ENCODE measurements around the gene SLC8A2.
A peak's percentile ranks its signal among the peaks of the same experiment; 100 is the strongest.

The SLC8A2 gene

GRCh38 chr19:47509170-47509847, 37.6 kb upstream of the SLC8A2 start:
- no peaks in the 10 kb centered on the region for H3K9me3 ChIP-seq (ENCODE audit: insufficient read depth, low read length)
- H3K36me3 ChIP-seq (ENCODE audit: insufficient read depth, insufficient read length, low read length) = peaks cover 28% of the 10 kb centered on the region
- H3K4me1 ChIP-seq (ENCODE audit: insufficient read depth, insufficient read length) = peaks cover 14% of the 10 kb centered on the region
- no peak for DNase-seq (ENCODE audit: low read depth, low spot score)
- H3K9ac ChIP-seq (ENCODE audit: insufficient read length, low read depth) = no peak overlapping the region
- TF ChIP-seq YY1 (IDR thresholded peaks at IDR 0.05; ENCODE audit: insufficient read depth, insufficient read length) (no peak), SUZ12 (IDR thresholded peaks at IDR 0.05; ENCODE audit: extremely low read depth, insufficient read depth, insufficient read length) (no peak), ZNF274 (IDR thresholded peaks at IDR 0.05; ENCODE audit: low read depth, low read length) (no peak)
- no peaks in the 10 kb centered on the region for H3K27me3 ChIP-seq (ENCODE audit: insufficient read depth, insufficient read length)
- no peak overlapping the region for H3K4me3 ChIP-seq (ENCODE audit: insufficient read length, low read depth)

GRCh38 chr19:47508721-47509120, 37.0 kb upstream of the SLC8A2 start:
- no peak for DNase-seq (ENCODE audit: low read depth, low spot score)
- Histone ChIP-seq H3K9me3 (ENCODE audit: insufficient read depth, low read length) (no peaks in the 10 kb centered on the region), H3K4me1 (ENCODE audit: insufficient read depth, insufficient read length) (peaks cover 14% of the 10 kb centered on the region), H3K27me3 (ENCODE audit: insufficient read depth, insufficient read length) (no peaks in the 10 kb centered on the region), H3K4me3 (ENCODE audit: insufficient read length, low read depth) (no peak overlapping the region), H3K36me3 (ENCODE audit: insufficient read depth, insufficient read length, low read length) (peaks cover 31% of the 10 kb centered on the region), H3K9ac (ENCODE audit: insufficient read length, low read depth) (no peak overlapping the region)
- TF ChIP-seq YY1 (IDR thresholded peaks at IDR 0.05; ENCODE audit: insufficient read depth, insufficient read length) = no peak
- no peak for TF ChIP-seq ZNF274 (IDR thresholded peaks at IDR 0.05; ENCODE audit: low read depth, low read length)
- no peak for TF ChIP-seq SUZ12 (IDR thresholded peaks at IDR 0.05; ENCODE audit: extremely low read depth, insufficient read depth, insufficient read length)

- no peaks in the 10 kb centered on the region for H3K9me3 ChIP-seq (ENCODE audit: insufficient read depth, low read length)
- H3K4me1 ChIP-seq (ENCODE audit: insufficient read depth, insufficient read length) = peaks cover 14% of the 10 kb centered on the region
- peaks cover 38% of the 10 kb centered on the region for H3K36me3 ChIP-seq (ENCODE audit: insufficient read depth, insufficient read length, low read length)
- no peak for DNase-seq (ENCODE audit: low read depth, low spot score)
- H3K27me3 ChIP-seq (ENCODE audit: insufficient read depth, insufficient read length) = no peaks in the 10 kb centered on the region
- TF ChIP-seq YY1 (IDR thresholded peaks at IDR 0.05; ENCODE audit: insufficient read depth, insufficient read length) = no peak
- TF ChIP-seq ZNF274 (IDR thresholded peaks at IDR 0.05; ENCODE audit: low read depth, low read length) = no peak
- TF ChIP-seq SUZ12 (IDR thresholded peaks at IDR 0.05; ENCODE audit: extremely low read depth, insufficient read depth, insufficient read length) = no peak
- peak overlapping the region; percentile 61 for H3K9ac ChIP-seq (ENCODE audit: insufficient read length, low read depth)
- H3K4me3 ChIP-seq (ENCODE audit: insufficient read length, low read depth) = no peak overlapping the region
Observed at GRCh38 chr19:47507924-47508553, 36.3 kb upstream of the SLC8A2 start.

- TF ChIP-seq ZNF274 (IDR thresholded peaks at IDR 0.05; ENCODE audit: low read depth, low read length) (no peak), YY1 (IDR thresholded peaks at IDR 0.05; ENCODE audit: insufficient read depth, insufficient read length) (no peak), SUZ12 (IDR thresholded peaks at IDR 0.05; ENCODE audit: extremely low read depth, insufficient read depth, insufficient read length) (no peak)
- Histone ChIP-seq H3K4me1 (ENCODE audit: insufficient read depth, insufficient read length) (peaks cover 14% of the 10 kb centered on the region), H3K9ac (ENCODE audit: insufficient read length, low read depth) (peak overlapping the region; percentile 61), H3K9me3 (ENCODE audit: insufficient read depth, low read length) (no peaks in the 10 kb centered on the region), H3K36me3 (ENCODE audit: insufficient read depth, insufficient read length, low read length) (peaks cover 42% of the 10 kb centered on the region), H3K4me3 (ENCODE audit: insufficient read length, low read depth) (no peak overlapping the region), H3K27me3 (ENCODE audit: insufficient read depth, insufficient read length) (no peaks in the 10 kb centered on the region)
- DNase-seq (ENCODE audit: low read depth, low spot score) = no peak
Observed at GRCh38 chr19:47507012-47507411, 35.3 kb upstream of the SLC8A2 start.

DNA sequence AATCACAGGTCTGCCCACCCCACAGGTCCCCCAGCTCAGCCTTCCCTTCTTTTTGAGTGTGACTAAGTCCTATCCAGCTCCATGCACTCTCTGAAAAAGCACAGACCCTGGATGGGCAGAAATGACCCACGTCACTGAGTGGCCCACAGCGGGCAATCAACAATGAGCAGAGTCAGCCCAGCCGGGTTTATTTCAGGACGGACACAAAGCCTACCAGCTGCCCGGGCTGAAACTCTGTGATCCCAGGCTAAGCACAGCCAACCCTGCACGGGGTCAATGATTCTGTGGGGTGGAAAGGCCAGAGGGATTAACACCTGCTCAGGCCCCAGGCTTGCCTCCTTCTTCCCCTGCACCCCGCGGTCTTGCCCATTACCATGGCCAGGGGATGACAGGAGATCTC, 34.8 kb upstream of the SLC8A2 start:
- no peak for TF ChIP-seq ZNF274 (IDR thresholded peaks at IDR 0.05; ENCODE audit: low read depth, low read length)
- TF ChIP-seq SUZ12 (IDR thresholded peaks at IDR 0.05; ENCODE audit: extremely low read depth, insufficient read depth, insufficient read length) = no peak
- no peak for TF ChIP-seq YY1 (IDR thresholded peaks at IDR 0.05; ENCODE audit: insufficient read depth, insufficient read length)
- DNase-seq (ENCODE audit: low read depth, low spot score) = no peak
- H3K4me1 ChIP-seq (ENCODE audit: insufficient read depth, insufficient read length) = peaks cover 14% of the 10 kb centered on the region
- H3K36me3 ChIP-seq (ENCODE audit: insufficient read depth, insufficient read length, low read length) = peaks cover 41% of the 10 kb centered on the region
- H3K9ac ChIP-seq (ENCODE audit: insufficient read length, low read depth) = no peak overlapping the region
- H3K9me3 ChIP-seq (ENCODE audit: insufficient read depth, low read length) = no peaks in the 10 kb centered on the region
- H3K27me3 ChIP-seq (ENCODE audit: insufficient read depth, insufficient read length) = no peaks in the 10 kb centered on the region
- H3K4me3 ChIP-seq (ENCODE audit: insufficient read length, low read depth) = no peak overlapping the region

DNA sequence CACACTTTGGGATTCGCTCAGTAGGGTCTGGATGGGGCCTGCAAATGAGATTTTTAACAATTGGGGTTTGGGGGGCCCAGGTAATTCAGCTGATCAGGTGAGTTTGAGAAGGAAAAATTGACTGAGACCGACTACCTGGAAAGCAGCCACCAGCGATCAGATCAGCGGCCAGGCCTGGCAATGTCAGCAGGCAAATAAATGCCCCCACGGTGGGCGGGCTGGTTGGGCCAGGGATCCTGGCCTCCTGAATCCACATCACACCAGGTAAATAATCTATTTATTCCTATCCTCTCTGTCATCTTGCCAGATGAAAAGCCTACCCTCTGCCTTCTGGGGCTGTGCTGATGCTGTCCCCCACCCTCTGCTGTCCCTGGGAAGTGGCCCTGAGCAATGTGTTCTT, 33.8 kb upstream of the SLC8A2 start:
- Histone ChIP-seq H3K27me3 (ENCODE audit: insufficient read depth, insufficient read length) (no peaks in the 10 kb centered on the region), H3K9me3 (ENCODE audit: insufficient read depth, low read length) (no peaks in the 10 kb centered on the region), H3K4me1 (ENCODE audit: insufficient read depth, insufficient read length) (peaks cover 14% of the 10 kb centered on the region), H3K36me3 (ENCODE audit: insufficient read depth, insufficient read length, low read length) (peaks cover 51% of the 10 kb centered on the region), H3K4me3 (ENCODE audit: insufficient read length, low read depth) (no peak overlapping the region), H3K9ac (ENCODE audit: insufficient read length, low read depth) (no peak overlapping the region)
- DNase-seq (ENCODE audit: low read depth, low spot score) = no peak
- TF ChIP-seq YY1 (IDR thresholded peaks at IDR 0.05; ENCODE audit: insufficient read depth, insufficient read length) (no peak), ZNF274 (IDR thresholded peaks at IDR 0.05; ENCODE audit: low read depth, low read length) (no peak), SUZ12 (IDR thresholded peaks at IDR 0.05; ENCODE audit: extremely low read depth, insufficient read depth, insufficient read length) (no peak)

DNA sequence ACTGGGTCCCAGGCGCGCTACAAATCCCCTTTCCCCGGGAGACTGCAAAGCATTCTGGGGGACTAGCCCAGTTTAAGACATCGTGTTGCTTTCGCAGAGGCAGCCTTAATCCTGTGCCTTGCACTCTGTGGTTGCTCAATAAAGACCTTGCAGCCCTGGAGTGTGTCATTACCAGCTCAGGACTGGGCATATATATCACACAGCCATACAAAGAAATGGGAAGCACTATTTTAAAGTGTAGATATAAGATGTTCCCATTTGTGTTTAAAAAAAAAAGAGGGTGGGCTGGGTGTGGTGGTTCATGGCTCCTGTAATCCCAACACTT, 32.1 kb upstream of the SLC8A2 start:
- Histone ChIP-seq H3K4me3 (ENCODE audit: insufficient read length, low read depth) (no peak overlapping the region), H3K4me1 (ENCODE audit: insufficient read depth, insufficient read length) (peaks cover 14% of the 10 kb centered on the region), H3K9ac (ENCODE audit: insufficient read length, low read depth) (no peak overlapping the region), H3K36me3 (ENCODE audit: insufficient read depth, insufficient read length, low read length) (peaks cover 64% of the 10 kb centered on the region), H3K9me3 (ENCODE audit: insufficient read depth, low read length) (no peaks in the 10 kb centered on the region), H3K27me3 (ENCODE audit: insufficient read depth, insufficient read length) (no peaks in the 10 kb centered on the region)
- TF ChIP-seq YY1 (IDR thresholded peaks at IDR 0.05; ENCODE audit: insufficient read depth, insufficient read length) = no peak
- no peak for DNase-seq (ENCODE audit: low read depth, low spot score)

Measured in NT2/D1 (cell line).